ENCODE results near the gene GPS2. TPM values are rescaled to one million over a fixed set of nuclear protein-coding genes. Genes with fewer than 3 reads are reported as not detected.
A peak's percentile ranks its signal among the peaks of the same experiment; 100 is the strongest.
"Not testable (repeated sequence)": the region's sequence is repeated elsewhere in the genome, so short reads cannot be mapped to it uniquely, and the experiment has no call there.

The GPS2 gene
- total RNA-seq, 4 donors from 2014 or later = 36.1 to 108 (median 57.3) TPM

DNA sequence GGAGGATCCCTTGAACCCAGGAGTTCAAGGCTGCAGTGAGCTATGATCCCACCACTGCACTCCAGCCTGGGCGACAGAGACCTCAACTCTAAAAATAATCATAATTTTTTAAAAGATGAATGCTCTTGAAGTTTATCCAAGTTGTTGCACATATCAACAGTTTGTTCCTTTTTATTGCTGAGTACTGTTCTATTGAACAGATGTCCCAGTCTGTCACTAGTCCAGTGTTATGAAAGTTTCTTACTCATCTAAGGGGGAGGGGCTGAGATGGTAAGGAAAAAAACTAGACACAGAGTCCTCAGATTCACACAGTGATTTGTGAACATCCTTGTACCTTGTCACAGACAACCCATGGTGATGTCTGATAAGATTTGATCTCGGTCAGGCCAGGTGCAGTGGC, 25.0 kb upstream of the GPS2 start:
- H3K27ac ChIP-seq = no peak overlapping the region
- 79 to 84% methylated on average over 2 of the region's 2 CpGs for WGBS, 2 donors
- peaks cover 0 to under 1% (median 0%) of the 10 kb centered on the region in 4 donors for H3K4me1 ChIP-seq
- H3K36me3 ChIP-seq = no peaks in the 10 kb centered on the region
- no peak overlapping the region for H3K4me3 ChIP-seq
- no peaks in the 10 kb centered on the region for H3K9me3 ChIP-seq
- peaks cover 0 to 30% of the 10 kb centered on the region in 2 donors for H3K27me3 ChIP-seq
- no peak for DNase-seq (ENCODE audit: low spot score in 2 of 2)
- TF ChIP-seq POLR2A (IDR thresholded peaks at IDR 0.05) = no peak
- TF ChIP-seq, protein P1, sequence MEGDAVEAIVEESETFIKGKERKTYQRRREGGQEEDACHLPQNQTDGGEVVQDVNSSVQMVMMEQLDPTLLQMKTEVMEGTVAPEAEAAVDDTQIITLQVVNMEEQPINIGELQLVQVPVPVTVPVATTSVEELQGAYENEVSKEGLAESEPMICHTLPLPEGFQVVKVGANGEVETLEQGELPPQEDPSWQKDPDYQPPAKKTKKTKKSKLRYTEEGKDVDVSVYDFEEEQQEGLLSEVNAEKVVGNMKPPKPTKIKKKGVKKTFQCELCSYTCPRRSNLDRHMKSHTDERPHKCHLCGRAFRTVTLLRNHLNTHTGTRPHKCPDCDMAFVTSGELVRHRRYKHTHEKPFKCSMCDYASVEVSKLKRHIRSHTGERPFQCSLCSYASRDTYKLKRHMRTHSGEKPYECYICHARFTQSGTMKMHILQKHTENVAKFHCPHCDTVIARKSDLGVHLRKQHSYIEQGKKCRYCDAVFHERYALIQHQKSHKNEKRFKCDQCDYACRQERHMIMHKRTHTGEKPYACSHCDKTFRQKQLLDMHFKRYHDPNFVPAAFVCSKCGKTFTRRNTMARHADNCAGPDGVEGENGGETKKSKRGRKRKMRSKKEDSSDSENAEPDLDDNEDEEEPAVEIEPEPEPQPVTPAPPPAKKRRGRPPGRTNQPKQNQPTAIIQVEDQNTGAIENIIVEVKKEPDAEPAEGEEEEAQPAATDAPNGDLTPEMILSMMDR (IDR thresholded peaks at IDR 0.05) = no peak
- no peak for TF ChIP-seq EP300 (IDR thresholded peaks at IDR 0.05)

DNA sequence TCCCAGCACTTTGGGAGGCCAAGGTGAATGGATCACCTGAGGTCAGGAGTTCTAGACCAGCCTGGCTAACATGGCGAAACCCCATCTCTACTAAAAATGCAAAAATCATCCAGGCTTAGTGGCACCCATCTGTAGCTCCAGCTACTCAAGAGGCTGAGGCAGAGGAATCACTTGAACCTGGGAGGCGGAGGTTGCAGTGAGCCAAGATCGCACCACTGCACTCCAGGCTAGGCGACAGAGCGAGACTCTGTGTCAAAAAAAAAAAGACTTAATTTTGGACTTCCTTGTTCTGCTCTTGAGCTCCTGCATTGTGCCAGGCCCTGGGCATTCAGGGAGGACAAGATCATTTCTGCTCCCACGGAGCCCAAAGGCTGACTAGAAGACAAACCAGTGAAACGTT, 22.4 kb upstream of the GPS2 start:
- peaks cover 0 to 49% of the 10 kb centered on the region in 2 donors for H3K27me3 ChIP-seq
- 73 to 74% methylated on average over 7 of the region's 7 CpGs for WGBS, 2 donors

DNA sequence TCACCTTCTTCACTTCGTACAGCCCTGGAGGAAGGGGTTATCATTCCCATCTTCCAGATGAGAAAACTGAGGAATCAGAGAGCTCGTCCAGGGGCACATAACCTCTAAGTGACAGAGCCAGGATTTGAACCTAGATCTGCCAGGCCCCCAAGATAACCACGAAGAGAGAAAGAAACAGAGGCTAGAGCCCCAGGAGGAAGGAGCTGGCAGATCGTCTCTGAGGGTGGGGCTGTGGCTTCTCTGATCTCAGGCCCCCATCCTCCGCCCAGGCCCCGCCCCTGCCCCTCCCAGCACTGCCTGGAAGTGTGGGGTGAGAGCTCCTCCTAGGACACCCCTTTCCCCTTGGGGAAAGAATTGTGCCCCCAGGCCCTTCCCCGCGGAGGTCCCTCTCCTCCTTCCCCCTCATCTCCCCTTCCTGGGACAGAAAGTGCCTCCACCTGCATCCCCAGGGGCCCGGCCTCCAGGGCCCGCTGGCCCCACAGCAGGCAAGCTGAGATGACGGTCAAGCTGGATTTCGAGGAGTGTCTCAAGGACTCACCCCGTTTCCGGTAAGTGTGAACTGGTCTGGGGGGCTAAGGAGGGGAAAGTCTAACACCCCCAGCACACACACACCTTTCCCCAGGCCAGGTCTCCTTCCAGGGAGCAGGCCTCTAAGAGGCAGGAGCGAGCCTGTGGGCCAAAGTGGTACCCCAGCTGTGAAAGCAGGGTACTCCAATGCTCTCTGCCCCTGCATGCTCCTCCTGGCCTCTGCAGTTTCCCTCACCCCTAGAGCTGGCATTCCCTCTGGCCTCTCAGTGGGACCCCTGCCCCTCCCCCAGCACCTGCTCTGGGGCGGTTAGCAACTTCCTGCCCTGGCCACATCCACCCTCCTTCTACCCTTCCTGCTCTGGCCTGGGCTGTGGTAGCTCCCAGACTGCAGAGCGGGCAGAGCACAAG, 21.3 kb upstream of the GPS2 start, which contains the start of gene ACAP1:
Gene ACAP1 (plus strand): TSS at position 290 of the 936 bp plus-strand sequence. CDS start 206 bp downstream, at position 496.
- H3K4me3 ChIP-seq = peak within 1 kb of the TSS in 2 of 4 donors; percentile 0 to 37
- H3K27ac ChIP-seq = peak within 1 kb of the TSS in 1 of 4 donors; percentile 78
- TF ChIP-seq EP300 (IDR thresholded peaks at IDR 0.05) = no peak
- TF ChIP-seq, protein P1 (IDR thresholded peaks at IDR 0.05) = no peak
- no peak for TF ChIP-seq POLR2A (IDR thresholded peaks at IDR 0.05)
- H3K27me3 ChIP-seq = peaks cover 0 to 57% of the 10 kb centered on the region in 2 donors
- no peaks in the 10 kb centered on the region for H3K36me3 ChIP-seq
- DNase-seq (ENCODE audit: low spot score in 2 of 2) = no peak
- no peaks in the 10 kb centered on the region for H3K9me3 ChIP-seq
- WGBS, 2 donors = 32 to 38% methylated on average over 15 to 17 of the region's 17 CpGs
- no peaks in the 10 kb centered on the region for H3K4me1 ChIP-seq

More for the DNA sequence above, 22.4 kb upstream of the GPS2 start:
- H3K4me1 ChIP-seq; H3K9me3 ChIP-seq; H3K27ac ChIP-seq; H3K4me3 ChIP-seq; DNase-seq (ENCODE audit: low spot score in 2 of 2); H3K36me3 ChIP-seq: not testable (repeated sequence)

DNA sequence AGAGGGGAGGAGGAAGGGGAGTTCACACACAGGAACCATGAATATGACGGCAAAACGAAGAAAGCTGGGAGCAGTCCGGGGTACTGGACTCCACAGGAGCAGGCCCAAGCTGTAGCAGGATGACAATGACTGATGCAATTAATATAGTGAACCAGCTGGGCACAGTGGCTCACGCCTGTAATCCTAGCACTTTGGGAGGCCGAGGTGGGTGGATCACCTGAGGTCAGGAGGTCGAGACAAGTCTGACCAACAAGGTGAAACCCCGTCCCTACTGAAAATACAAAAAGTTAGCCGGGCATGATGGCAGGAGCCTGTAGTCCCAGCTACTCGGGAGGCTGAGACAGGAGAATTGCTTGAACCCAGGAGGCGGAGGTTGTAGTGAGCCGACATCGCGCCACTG, 20.6 kb upstream of the GPS2 start:
- WGBS, 2 donors = 80% methylated on average over 13 of the region's 13 CpGs
- not testable (repeated sequence) for H3K9me3 ChIP-seq; H3K4me1 ChIP-seq; H3K4me3 ChIP-seq; DNase-seq (ENCODE audit: low spot score in 2 of 2); H3K36me3 ChIP-seq
- Histone ChIP-seq H3K27me3 (peaks cover 0 to 57% of the 10 kb centered on the region in 2 donors), H3K27ac (peak overlapping the region in 1 of 4 donors; percentile 78)

DNA sequence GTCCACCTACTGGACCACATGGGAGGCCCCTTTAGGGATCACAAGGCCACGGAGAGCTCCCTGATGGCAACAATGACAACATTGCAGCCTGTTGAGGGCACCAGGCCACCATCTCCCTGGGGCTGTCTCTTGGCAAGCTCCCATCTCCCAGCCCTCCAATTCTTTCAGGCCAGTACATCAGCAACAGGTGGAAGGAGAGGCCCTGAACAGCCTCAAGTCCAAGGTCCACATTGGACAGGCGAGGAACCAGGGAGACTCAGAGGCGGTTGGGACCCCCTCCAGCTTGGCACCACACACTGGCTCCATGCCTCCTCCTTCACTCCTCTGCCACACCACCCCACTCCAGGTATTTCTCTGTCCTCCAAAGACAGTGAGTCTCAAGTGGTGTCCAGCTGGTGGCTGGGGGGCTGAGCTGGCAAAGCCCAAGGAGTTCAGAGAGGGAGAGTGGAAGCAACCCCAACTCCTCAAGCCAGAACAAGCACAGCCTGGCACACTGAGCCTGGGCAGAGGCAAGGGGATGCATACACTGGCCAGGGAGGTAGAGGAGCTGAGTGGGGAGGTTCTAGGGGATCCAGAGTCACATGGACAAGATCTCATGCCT, 19.9 kb upstream of the GPS2 start:
- Histone ChIP-seq H3K27me3 (peaks cover 0 to 57% of the 10 kb centered on the region in 2 donors), H3K27ac (no peak overlapping the region), H3K4me1 (peaks cover 0 to 9% (median 2%) of the 10 kb centered on the region in 4 donors), H3K4me3 (no peak overlapping the region), H3K36me3 (no peaks in the 10 kb centered on the region), H3K9me3 (no peaks in the 10 kb centered on the region)
- 68 to 90% methylated on average over 2 to 3 of the region's 3 CpGs for WGBS, 2 donors
- DNase-seq (ENCODE audit: low spot score in 2 of 2) = no peak
- TF ChIP-seq, protein P1 (IDR thresholded peaks at IDR 0.05) = no peak
- TF ChIP-seq POLR2A (IDR thresholded peaks at IDR 0.05) = no peak
- TF ChIP-seq EP300 (IDR thresholded peaks at IDR 0.05) = no peak

DNA sequence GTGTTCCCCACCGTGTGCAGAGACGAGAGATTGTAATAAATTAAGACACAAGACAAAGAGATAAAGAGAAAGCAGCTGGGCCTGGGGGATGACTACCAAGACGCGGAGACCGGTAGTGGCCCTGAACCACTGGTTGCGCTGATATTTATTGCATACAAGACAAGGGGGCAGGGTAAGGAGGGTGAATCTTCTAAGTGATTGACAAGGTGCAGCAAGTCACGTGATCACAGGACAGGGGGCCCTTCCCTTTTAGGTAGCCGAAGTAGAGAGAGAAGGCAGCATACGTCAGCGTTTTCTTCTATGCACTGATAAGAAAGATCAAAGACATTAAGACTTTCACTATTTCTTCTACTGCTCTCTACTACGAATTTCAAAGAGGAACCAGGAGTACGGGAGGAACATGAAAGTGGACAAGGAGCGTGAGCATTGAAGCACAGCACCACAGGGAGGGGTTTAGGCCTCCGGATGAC, 17.5 kb upstream of the GPS2 start:
- DNase-seq (ENCODE audit: low spot score in 2 of 2); H3K27ac ChIP-seq: not testable (repeated sequence)

More for the DNA sequence above, 17.5 kb upstream of the GPS2 start:
- WGBS, 2 donors = 48 to 56% methylated on average over 12 to 13 of the region's 14 CpGs
- not testable (repeated sequence) for H3K4me3 ChIP-seq, H3K36me3 ChIP-seq, H3K9me3 ChIP-seq
- Histone ChIP-seq H3K4me1 (peaks cover 0 to 20% (median 14%) of the 10 kb centered on the region in 4 donors), H3K27me3 (peaks cover 0 to 48% of the 10 kb centered on the region in 2 donors)
